ENCODE measurements around the gene WDFY3. TPM values are rescaled to one million over a fixed set of nuclear protein-coding genes. Genes with fewer than 3 reads are reported as not detected.
A peak's percentile ranks its signal among the peaks of the same experiment; 100 is the strongest.

Gene WDFY3
- total and polyA plus RNA-seq, 12 donors: 9.5 to 284 (median 85.0) TPM

- TF ChIP-seq POLR2A (IDR thresholded peaks at IDR 0.05): no peak
- no peak for DNase-seq
- peaks cover 0 to 59% of the 10 kb centered on the region in 2 donors for H3K36me3 ChIP-seq (replicated peaks in 1 of 2)
- no peaks in the 10 kb centered on the region for H3K9me3 ChIP-seq (replicated peaks in 1 of 3)
- intact Hi-C loops (cut with DNase I): no loop called here
- H3K27ac ChIP-seq: no peak overlapping the region
- no peaks in the 10 kb centered on the region for H3K27me3 ChIP-seq
- WGBS, 4 donors: 81 to 89% (median 86%) methylated on average over 1 of the region's 1 CpG
- peaks cover 12 to 14% of the 10 kb centered on the region in 2 donors for H3K4me1 ChIP-seq (replicated peaks in 1 of 2)
- no peak overlapping the region for H3K4me3 ChIP-seq
Observed at GRCh38 chr4:84691800-84692199, 274.7 kb downstream of the WDFY3 start.

GRCh38 chr4:84691170-84691691, 275.3 kb downstream of the WDFY3 start:
- no peaks in the 10 kb centered on the region for H3K27me3 ChIP-seq
- H3K27ac ChIP-seq: peak overlapping the region in 1 of 5 donors; percentile 45
- H3K4me3 ChIP-seq: no peak overlapping the region
- no peak for TF ChIP-seq CTCF (IDR thresholded peaks at IDR 0.05)
- no peak for TF ChIP-seq POLR2A (IDR thresholded peaks at IDR 0.05)
- H3K4me1 ChIP-seq (replicated peaks in 1 of 2): peaks cover 12 to 14% of the 10 kb centered on the region in 2 donors
- WGBS, 4 donors: 26 to 33% (median 28%) methylated on average over 1 of the region's 1 CpG
- H3K9me3 ChIP-seq (replicated peaks in 1 of 3): no peaks in the 10 kb centered on the region
- peak in 6 of 7 donors; percentile 33 to 61 (median 40) for DNase-seq
- intact Hi-C loops (cut with DNase I): no loop called here
- H3K36me3 ChIP-seq (replicated peaks in 1 of 2): peaks cover 0 to 59% of the 10 kb centered on the region in 2 donors

GRCh38 chr4:84690481-84690880, 276.0 kb downstream of the WDFY3 start:
- WGBS, 4 donors: 96 to 97% (median 97%) methylated on average over 7 of the region's 7 CpGs

GRCh38 chr4:84689197-84689596, 277.3 kb downstream of the WDFY3 start:
- TF ChIP-seq POLR2A (IDR thresholded peaks at IDR 0.05): no peak
- TF ChIP-seq CTCF (IDR thresholded peaks at IDR 0.05): no peak
- intact Hi-C loops (cut with DNase I): no loop called here
- peaks cover 12 to 14% of the 10 kb centered on the region in 2 donors for H3K4me1 ChIP-seq (replicated peaks in 1 of 2)
- H3K4me3 ChIP-seq: no peak overlapping the region
- H3K9me3 ChIP-seq (replicated peaks in 1 of 3): no peaks in the 10 kb centered on the region
- H3K27me3 ChIP-seq: no peaks in the 10 kb centered on the region
- no peak for DNase-seq
- peaks cover 0 to 52% of the 10 kb centered on the region in 2 donors for H3K36me3 ChIP-seq (replicated peaks in 1 of 2)
- H3K27ac ChIP-seq: no peak overlapping the region

More at GRCh38 chr4:84690481-84690880, 276.0 kb downstream of the WDFY3 start:
- intact Hi-C loops (cut with DNase I): no loop called here
- DNase-seq: no peak
- no peak overlapping the region for H3K27ac ChIP-seq
- H3K4me1 ChIP-seq (replicated peaks in 1 of 2): peaks cover 12 to 14% of the 10 kb centered on the region in 2 donors
- peaks cover 0 to 59% of the 10 kb centered on the region in 2 donors for H3K36me3 ChIP-seq (replicated peaks in 1 of 2)
- H3K27me3 ChIP-seq: no peaks in the 10 kb centered on the region
- no peak overlapping the region for H3K4me3 ChIP-seq
- no peaks in the 10 kb centered on the region for H3K9me3 ChIP-seq (replicated peaks in 1 of 3)
- TF ChIP-seq POLR2A (IDR thresholded peaks at IDR 0.05): no peak
- no peak for TF ChIP-seq CTCF (IDR thresholded peaks at IDR 0.05)

GRCh38 chr4:84688605-84689004, 277.9 kb downstream of the WDFY3 start:
- Histone ChIP-seq H3K36me3 (replicated peaks in 1 of 2) (peaks cover 0 to 56% of the 10 kb centered on the region in 2 donors), H3K4me1 (replicated peaks in 1 of 2) (peaks cover 12 to 14% of the 10 kb centered on the region in 2 donors), H3K4me3 (no peak overlapping the region), H3K27me3 (no peaks in the 10 kb centered on the region), H3K27ac (no peak overlapping the region), H3K9me3 (replicated peaks in 1 of 3) (no peaks in the 10 kb centered on the region)
- DNase-seq: no peak
- TF ChIP-seq POLR2A (IDR thresholded peaks at IDR 0.05): no peak
- no peak for TF ChIP-seq CTCF (IDR thresholded peaks at IDR 0.05)
- intact Hi-C loops (cut with DNase I): no loop called here
- WGBS, 4 donors: 95 to 98% (median 96%) methylated on average over 5 of the region's 5 CpGs
